VCaP (cell line): ENCODE measurements around the gene SLC6A4.

Experiments
- H3K27ac ChIP-seq: fragments of 450-650 bp; 2 replicates; pipeline ENCODE4 v1.5.1; 2017
- CTCF ChIP-seq: fragments of 450-650 bp; conservative IDR thresholded peaks from 2 replicates; pipeline ENCODE4 v1.5.1; 2017; ENCODE audit warnings: mild to moderate bottlenecking, moderate library complexity

SLC6A4 gene

GRCh38 chr17:30197416-30197815 lies 38.1 kb downstream of the SLC6A4 start:
- no peak for TF ChIP-seq CTCF
- H3K27ac ChIP-seq, result no peak overlapping the region

- no peak for TF ChIP-seq CTCF
- H3K27ac ChIP-seq, result no peak overlapping the region
Observed at GRCh38 chr17:30196504-30196903, 39.0 kb downstream of the SLC6A4 start.

GRCh38 chr17:30191072-30191471 lies 44.4 kb downstream of the SLC6A4 start:
- TF ChIP-seq CTCF, result no peak
- H3K27ac ChIP-seq, result no peak overlapping the region

- H3K27ac ChIP-seq, result no peak overlapping the region
- TF ChIP-seq CTCF, result no peak
Observed at GRCh38 chr17:30188211-30188939, 47.1 kb downstream of the SLC6A4 start.

GRCh38 chr17:30187573-30187972 lies 47.9 kb downstream of the SLC6A4 start:
- H3K27ac ChIP-seq, result no peak overlapping the region
- TF ChIP-seq CTCF, result no peak

- no peak for TF ChIP-seq CTCF
- no peak overlapping the region for H3K27ac ChIP-seq
Observed at GRCh38 chr17:30186761-30187160, 48.7 kb downstream of the SLC6A4 start.

- H3K27ac ChIP-seq, result no peak overlapping the region
- no peak for TF ChIP-seq CTCF
Observed at GRCh38 chr17:30176855-30177254, 58.6 kb downstream of the SLC6A4 start.
